ENCODE data around the gene EPB41L4A.
"Not testable (repeated sequence)": the region's sequence is repeated elsewhere in the genome, so short reads cannot be mapped to it uniquely, and the experiment has no call there.

EPB41L4A gene

DNA sequence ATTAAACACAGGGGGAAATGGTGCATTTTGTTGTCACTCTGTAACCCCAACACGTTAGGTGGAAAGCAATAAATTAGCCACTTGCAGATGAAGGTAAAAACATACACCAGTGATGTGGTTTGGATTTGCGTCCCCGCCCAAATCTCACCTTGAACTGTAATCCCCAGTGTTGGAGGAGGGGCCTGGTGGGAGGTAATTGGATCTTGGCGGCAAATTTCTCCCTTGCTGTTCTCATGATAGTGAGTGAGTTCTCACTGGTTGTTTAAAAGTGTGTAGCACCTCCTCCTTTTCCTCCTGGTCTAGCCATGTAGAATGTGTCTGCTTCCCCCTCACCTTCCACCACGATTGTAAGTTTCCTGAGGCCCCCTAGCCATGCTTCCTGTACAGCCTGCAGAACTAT, 17.2 kb downstream of the EPB41L4A start:
- no peak for DNase-seq

DNA sequence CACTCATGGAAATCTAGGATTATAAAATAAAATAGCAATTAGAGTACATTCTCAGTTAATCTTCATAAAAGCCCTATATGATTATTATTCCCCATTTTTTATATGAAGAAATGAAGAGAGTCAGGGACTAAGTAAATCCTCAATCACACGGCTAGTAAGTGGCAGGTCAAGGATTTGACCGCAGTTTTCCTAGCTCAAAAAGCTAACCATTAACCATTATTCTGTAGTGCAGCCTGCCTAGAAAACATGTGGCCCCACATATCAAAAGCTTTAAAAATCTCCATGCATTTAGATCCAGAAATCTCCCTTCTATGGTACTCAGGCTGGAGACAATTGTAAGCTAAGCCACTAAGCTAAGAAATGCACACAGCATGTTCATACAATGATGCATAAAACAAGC, 21.4 kb downstream of the EPB41L4A start:
- no peak for DNase-seq

GRCh38 chr5:112396430-112396829, 22.6 kb downstream of the EPB41L4A start:
- DNase-seq = no peak

GRCh38 chr5:112395299-112395698, 23.8 kb downstream of the EPB41L4A start:
- DNase-seq = not testable (repeated sequence)

GRCh38 chr5:112390327-112390726, 28.8 kb downstream of the EPB41L4A start:
- no peak for DNase-seq

- DNase-seq = no peak
These were observed 30.3 kb downstream of the EPB41L4A start for GRCh38 chr5:112388739-112389138.

DNA sequence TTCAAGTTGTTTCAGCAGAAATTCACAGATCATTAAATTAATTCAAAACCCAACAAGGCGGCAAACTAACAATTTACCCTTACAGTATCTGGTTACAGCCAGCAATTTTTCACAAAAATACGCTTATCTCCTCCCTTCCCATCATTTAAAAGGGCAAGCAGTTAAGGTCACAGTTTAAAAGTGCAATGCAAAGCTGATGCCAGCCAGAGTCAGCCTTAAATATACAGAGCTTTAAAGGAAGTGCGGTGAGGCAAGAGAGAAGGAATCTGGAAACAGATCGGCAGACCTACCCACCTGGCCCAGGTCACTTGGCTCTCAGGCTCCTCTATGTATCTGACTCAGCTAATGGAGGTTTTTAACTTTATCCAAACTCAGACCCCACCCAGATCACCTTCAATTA, 31.0 kb downstream of the EPB41L4A start:
- DNase-seq = no peak

DNA sequence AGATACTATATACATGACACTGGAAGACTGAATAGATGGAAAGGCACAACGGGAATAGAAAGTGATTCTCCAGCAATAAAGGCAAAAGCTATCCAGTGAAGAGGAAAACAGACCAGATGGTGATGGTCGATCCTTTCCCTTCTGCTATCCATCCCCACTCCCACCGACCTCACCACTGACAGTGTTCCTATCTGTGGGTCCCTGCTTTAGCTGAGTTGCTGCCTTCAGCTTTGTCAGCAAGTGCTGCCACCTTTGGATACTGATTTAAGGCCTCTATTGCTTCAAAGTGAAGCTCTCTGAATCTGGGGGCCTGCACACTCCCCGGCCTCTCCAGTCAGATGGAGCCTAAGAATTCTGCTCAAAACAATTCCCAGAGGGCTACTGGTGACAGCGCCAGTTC, 32.3 kb downstream of the EPB41L4A start:
- DNase-seq = no peak

- no peak for DNase-seq
These were observed 33.1 kb downstream of the EPB41L4A start for GRCh38 chr5:112385969-112386368.

GRCh38 chr5:112385566-112385965, 33.5 kb downstream of the EPB41L4A start:
- no peak for DNase-seq

GRCh38 chr5:112384523-112384922, 34.6 kb downstream of the EPB41L4A start:
- no peak for DNase-seq

- no peak for DNase-seq
These were observed 36.2 kb downstream of the EPB41L4A start for GRCh38 chr5:112382886-112383285.

- DNase-seq = no peak
These were observed 37.6 kb downstream of the EPB41L4A start for GRCh38 chr5:112381521-112381920.

DNA sequence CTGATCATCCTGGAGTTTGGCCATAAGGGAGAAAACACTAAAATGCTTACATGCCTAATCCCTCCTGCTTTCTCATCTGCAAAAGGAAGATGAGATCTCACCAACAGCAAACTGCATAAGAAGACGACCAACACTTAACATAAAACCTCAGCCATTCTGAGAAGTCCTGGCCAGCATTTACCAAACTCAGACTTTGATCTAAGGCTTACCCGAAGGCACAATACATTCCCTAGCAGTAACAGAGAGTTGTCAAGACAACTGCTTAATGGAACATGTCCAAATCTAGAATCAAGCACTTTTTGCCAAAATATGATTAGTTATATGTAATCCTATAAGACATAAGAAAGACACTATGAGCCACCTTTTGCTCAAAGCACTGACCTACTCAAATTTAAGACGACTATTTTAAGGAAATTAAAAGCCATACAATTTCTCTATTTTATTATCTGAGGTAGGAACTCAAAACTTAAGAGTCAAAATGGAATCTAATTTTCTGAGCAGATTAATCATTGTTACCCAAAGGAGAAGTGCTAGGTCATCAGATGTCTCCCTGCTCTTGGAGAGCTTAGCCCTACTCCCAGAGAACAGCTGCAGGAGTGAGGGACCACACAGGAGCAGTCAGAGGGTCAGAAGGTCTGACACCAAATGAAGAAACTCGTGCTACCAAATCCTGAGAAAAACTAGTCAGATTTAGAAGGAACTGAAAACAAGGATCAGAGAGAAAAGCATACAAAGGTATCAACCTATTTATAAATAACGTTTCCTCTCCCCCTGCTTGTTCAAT, 39.3 kb downstream of the EPB41L4A start:
- DNase-seq = no peak

GRCh38 chr5:112374818-112375217, 44.3 kb downstream of the EPB41L4A start:
- DNase-seq = no peak

DNA sequence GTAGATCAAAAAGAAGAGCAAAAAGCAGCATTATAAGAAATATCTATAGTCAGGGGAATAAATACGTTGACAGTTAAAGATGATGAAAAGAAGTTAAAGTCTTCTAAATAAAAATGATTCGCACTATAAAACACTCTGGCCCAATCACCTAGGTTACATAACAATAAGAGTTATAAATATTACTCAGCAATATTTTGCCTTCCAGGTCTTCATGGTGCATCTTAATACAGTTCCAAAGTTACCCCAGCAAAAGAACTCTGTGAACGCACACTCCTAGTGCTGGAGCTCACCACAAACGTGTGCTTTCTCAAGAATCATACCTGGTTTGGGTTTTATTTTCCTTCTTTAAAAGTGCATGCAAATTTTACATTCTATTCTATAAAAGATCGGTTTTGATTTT, 44.7 kb downstream of the EPB41L4A start:
- DNase-seq = no peak

- no peak for DNase-seq
These were observed 45.2 kb downstream of the EPB41L4A start for GRCh38 chr5:112373885-112374284.

DNA sequence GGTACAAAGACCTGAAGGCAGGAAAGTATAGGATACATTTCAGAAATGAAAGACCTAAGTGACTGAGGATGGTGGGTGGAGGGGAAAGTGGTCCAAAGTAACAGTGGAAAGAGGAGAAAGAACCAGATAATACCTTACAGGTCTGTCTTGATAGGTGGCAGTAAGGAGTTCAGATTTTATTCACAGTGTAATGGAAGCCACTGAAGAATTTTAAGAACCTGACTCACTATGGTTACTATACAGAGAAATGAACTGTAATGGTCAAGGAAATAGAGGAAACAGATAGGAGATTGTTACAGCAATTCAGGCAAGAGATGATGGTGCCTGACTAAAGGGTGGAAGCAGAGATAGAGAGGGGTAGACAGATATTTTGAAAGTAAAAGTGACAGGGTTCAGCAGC, 46.5 kb downstream of the EPB41L4A start:
- DNase-seq = no peak

GRCh38 chr5:112371067-112371466, 48.0 kb downstream of the EPB41L4A start:
- DNase-seq = no peak

- no peak for DNase-seq
These were observed 51.7 kb downstream of the EPB41L4A start for GRCh38 chr5:112367400-112367799.

DNA sequence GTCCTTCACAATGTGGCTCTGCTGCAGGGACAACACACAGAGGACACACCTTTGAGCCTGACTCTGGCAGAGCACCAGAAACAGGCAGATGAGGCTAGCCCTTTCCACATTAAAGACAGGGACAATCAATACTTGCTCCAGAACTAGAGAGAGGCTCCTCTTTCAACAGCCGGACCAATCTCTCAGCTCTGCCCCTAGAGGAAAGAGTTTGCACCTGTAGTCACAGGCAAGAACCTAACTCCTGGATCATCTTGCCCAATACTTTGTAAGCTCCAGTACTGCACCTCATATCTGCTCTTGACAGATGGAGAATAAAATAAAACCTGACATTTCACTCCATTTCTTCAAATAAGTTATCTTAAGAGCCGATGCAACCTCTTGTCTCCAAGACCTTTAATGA, 52.1 kb downstream of the EPB41L4A start:
- DNase-seq = no peak

DNA sequence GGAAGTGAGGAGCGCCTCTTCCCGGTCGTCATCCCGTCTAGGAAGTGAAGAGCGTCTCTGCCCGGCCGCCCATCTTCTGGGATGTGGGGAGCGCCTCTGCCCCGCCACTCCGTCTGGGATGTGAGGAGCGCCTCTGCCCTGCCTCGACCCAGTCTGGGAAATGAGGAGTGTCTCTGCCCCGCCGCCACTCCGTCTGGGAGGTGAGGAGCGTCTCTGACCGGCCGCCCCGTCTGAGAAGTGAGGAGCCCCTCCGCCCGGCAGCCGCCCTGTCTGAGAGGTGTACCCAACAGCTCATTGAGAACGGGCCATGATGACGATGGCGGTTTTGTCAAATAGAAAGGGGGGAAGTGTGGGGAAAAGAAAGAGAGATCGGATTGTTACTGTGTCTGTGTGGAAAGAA, 58.3 kb downstream of the EPB41L4A start:
- not testable (repeated sequence) for DNase-seq

GRCh38 chr5:112356178-112356956, 62.7 kb downstream of the EPB41L4A start:
- no peak for DNase-seq

- no peak for DNase-seq
These were observed 63.9 kb downstream of the EPB41L4A start for GRCh38 chr5:112355058-112355685.

Data from activated CD4-positive, alpha-beta T cell treated with anti-CD3 and anti-CD28 coated beads, Interleukin-2, amount 50 U/mL, for 1 hour (primary cell).